Measurements from ENCODE around the gene PRSS36.
"Not testable (repeated sequence)": the region's sequence is repeated elsewhere in the genome, so short reads cannot be mapped to it uniquely, and the experiment has no call there.

Gene PRSS36

GRCh38 chr16:31149894-31150890 is at the start of gene PRSS36:
Gene PRSS36, minus strand, starts transcription at chr16:31150066. Its CDS starts 31 bp downstream, at chr16:31150035.
- FAIRE-seq = no peak

- FAIRE-seq = no peak
Observed at GRCh38 chr16:31199430-31200041, 49.7 kb upstream of the PRSS36 start.

- no peak for FAIRE-seq
Observed at GRCh38 chr16:31198207-31198882, 48.5 kb upstream of the PRSS36 start.

- no peak for FAIRE-seq
Observed at GRCh38 chr16:31196324-31197088, 46.6 kb upstream of the PRSS36 start.

GRCh38 chr16:31195861-31196260 is 46.0 kb upstream of the PRSS36 start:
- FAIRE-seq = not testable (repeated sequence)

- no peak for FAIRE-seq
Observed at GRCh38 chr16:31194898-31195297, 45.0 kb upstream of the PRSS36 start.

- FAIRE-seq = no peak
Observed at GRCh38 chr16:31193874-31194273, 44.0 kb upstream of the PRSS36 start.

DNA sequence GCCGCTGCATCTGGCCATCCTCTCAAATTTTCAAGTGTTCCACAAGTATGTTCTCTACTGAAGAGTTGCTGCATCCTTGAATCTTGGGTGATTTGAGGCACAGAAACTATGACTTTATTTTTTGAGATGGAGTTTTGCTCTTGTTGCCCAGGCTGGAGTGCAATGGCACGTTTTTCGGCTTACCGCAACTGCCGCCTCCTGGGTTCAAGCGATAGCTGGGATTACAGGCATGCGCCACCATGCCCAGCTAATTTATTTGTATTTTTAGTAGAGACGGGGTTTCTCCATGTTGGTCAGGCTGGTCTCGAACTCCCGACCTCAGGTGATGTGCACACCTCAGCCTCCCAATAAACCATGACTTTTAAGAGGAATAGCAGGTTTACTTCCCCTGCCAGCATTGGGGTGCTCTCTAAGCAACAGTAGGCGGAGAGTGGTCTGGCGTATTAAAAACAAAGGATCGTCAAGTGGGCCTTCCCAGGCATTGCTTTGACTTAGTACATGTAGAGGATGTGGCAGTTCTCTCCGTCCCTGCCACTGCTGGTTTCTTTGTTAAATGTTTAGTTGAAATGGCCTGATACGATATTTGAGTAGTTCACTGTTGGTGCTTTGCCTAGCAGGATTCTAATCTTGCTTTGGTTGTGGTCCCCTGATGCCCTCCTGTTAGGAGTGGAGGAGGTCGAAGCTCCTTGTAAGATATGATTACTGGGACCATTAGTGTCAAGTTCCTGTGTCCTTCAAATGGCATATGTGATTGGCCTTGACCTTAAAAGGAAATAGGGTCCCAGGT is 43.2 kb upstream of the PRSS36 start:
- FAIRE-seq = no peak

DNA sequence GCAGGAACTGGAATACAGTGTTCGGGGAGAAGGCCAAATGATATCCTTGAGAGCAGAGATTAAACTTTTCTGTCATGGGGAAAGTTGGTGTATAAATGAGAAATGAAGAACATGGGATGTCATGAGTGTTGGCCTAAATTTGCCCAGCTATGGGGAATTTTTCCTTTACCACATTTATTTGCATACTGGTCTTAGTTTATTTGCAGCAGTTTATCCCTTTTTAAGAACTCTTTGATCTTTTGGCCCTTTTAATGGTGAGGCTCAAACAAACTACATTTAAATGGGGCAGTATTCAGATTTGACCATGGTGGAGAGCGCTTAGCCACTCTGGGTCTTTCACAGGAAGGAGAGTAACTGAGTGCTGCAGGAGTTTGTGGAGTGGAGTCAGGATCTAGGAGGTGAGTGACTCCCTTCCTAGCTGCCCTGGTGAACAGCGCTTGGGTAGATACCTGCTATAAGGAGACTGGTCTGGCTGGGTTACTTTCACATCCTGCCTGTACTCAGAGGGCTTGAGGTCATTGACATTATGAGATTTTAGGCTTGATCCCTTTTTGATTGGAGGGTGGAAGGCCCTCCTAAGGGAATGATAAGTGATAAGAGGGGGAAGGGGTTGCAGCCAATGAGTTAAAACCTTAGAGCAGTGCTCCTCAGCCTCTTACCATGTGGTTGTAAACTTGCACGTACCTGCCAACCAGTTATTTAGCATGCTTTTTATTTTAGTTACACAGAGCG is 42.0 kb upstream of the PRSS36 start:
- FAIRE-seq = no peak

GRCh38 chr16:31190818-31191444 is 41.1 kb upstream of the PRSS36 start:
- FAIRE-seq = no peak

DNA sequence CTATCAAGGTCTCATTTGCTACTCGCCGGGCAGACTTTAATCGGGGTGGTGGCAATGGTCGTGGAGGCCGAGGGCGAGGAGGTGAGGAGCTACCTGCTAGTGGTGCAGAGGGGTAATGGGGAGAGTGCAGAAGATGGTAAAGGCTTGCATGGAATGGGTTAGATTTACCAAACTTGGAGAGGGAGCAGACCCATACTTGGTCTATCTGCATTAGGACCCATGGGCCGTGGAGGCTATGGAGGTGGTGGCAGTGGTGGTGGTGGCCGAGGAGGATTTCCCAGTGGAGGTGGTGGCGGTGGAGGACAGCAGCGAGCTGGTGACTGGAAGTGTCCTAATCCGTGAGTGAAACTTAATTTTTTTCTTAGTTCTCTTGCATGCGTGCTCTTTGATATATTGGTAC is 40.2 kb upstream of the PRSS36 start:
- no peak for FAIRE-seq

GRCh38 chr16:31189412-31189778 is 39.5 kb upstream of the PRSS36 start:
- FAIRE-seq = no peak

- FAIRE-seq = no peak
Observed at GRCh38 chr16:31188450-31189411, 38.9 kb upstream of the PRSS36 start.

GRCh38 chr16:31187808-31188189 is 37.9 kb upstream of the PRSS36 start:
- FAIRE-seq = no peak

DNA sequence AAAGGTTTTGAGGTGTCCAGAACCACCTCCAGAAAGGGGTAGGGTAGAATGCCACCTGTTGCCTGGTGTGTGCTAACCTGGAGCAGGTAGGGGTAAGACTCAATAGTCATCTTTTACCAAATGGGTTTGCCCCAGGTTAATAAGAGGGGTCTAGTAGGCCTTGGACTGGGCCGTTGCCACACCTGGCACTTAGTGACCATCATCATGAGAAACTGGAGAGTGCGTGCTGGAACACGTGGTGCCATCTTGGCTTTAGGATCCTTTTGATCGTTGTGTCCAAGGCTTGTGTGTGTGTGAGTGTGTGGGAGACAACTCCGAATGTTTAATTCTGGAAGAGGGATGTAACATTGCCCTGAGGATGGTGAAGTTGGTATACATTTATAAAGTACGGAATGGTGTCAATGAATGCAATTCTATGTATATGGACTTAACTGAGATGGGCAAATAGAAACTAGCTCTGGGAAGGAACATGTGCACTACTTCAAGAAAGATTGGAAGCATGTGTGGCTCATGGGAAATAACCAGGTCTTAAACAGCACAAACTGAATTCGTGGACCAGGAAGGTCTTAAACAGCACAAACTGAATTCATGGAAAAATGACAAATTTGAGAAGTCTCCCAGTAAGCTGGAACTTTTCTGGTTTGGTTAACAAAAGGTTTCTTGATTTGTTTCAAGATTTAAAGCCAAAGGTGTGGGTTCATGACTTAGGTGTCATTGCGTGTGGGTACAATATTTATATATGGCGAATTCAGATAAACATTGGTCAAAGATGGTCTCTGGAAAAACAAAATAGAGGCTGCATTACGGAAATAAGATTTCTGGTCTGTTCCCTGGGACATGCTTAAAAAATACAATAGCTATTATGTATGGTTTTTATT is 37.3 kb upstream of the PRSS36 start:
- no peak for FAIRE-seq

GRCh38 chr16:31186176-31186575 is 36.3 kb upstream of the PRSS36 start:
- no peak for FAIRE-seq

DNA sequence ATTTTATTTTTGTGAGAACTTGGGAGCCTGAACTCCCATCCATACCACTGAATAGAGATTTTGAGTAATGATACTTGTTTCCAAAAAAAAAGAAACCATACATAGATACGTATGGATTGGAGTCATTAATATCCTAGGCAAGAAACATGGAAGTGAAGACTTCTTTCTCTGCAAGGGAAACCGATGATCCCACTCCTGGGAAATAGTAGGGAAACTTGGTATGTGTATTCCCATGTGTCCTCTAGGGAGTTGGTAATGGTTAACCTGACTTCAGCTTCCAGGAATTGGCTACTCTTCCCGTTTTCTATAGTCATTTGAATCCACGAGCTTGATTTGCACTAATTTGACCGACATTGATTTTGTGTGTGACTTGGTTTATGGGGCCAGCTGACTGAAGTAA is 35.5 kb upstream of the PRSS36 start:
- FAIRE-seq = no peak

GRCh38 chr16:31184888-31185287 is 35.0 kb upstream of the PRSS36 start:
- FAIRE-seq = no peak

All from colon (tissue), 2 donors.